H1 (cell line): ENCODE measurements around the gene STRIP2. TPM values are rescaled to one million over a fixed set of nuclear protein-coding genes. Genes with fewer than 3 reads are reported as not detected.

Experiments used
- CTCF ChIA-PET: fragments of 300-600 bp; sonication (Branson Sonifier 250); formaldehyde crosslinking; loops from one replicate; lab custom pipeline; 2021; ENCODE audit not compliant: partially characterized antibody; lab: Charles Lee
- POLR2A ChIA-PET: fragments of 300-600 bp; sonication (Branson Sonifier 250); formaldehyde crosslinking; loops from one replicate; lab custom pipeline; 2021; ENCODE audit warnings: inconsistent platforms; ENCODE audit not compliant: partially characterized antibody; lab: Charles Lee
- DNase-seq, 2 experiments: peaks; one replicate each; pipeline versions ENCODE4 v3.0.0 to v3.0.0-alpha.2; 2010 to 2022; ENCODE audit warnings: low spot score in 2 of 2, low read depth in 1 of 2, mixed read lengths in 1 of 2
- FAIRE-seq: peaks from 2 replicates; lab custom pipeline; 2011; peaks lifted over from hg19 to GRCh38; lab: Jason Lieb, UNC
- H2AFZ ChIP-seq: 2 replicates; pipeline ENCODE4 v1.8.1; 2012; ENCODE audit warnings: low read length, inconsistent platforms
- H2AK5ac ChIP-seq: 2 replicates; pipeline ENCODE4 v1.6.1; 2013; ENCODE audit warnings: low read depth, low read length
- H2BK120ac ChIP-seq: replicated peaks from 2 replicates; pipeline ENCODE3; 2013; ENCODE audit warnings: low read depth, low read length, inconsistent platforms
- H2BK12ac ChIP-seq: 2 replicates; pipeline ENCODE4 v1.6.1; 2013; ENCODE audit warnings: low read depth, low read length
- H2BK15ac ChIP-seq: 2 replicates; pipeline ENCODE4 v1.6.1; 2013; ENCODE audit warnings: low read length
- H2BK20ac ChIP-seq: 2 replicates; pipeline ENCODE4 v1.6.1; 2013; ENCODE audit warnings: low read length
- H2BK5ac ChIP-seq: 2 replicates; pipeline ENCODE4 v1.6.1; 2013; ENCODE audit warnings: low read depth, low read length
- H3K14ac ChIP-seq: 2 replicates; pipeline ENCODE4 v1.6.1; 2013; ENCODE audit warnings: inconsistent platforms; ENCODE audit not compliant: insufficient read length
- H3K18ac ChIP-seq: 2 replicates; pipeline ENCODE4 v1.6.1; 2013; ENCODE audit warnings: low read length; ENCODE audit errors: extremely low read depth
- H3K23ac ChIP-seq: 2 replicates; pipeline ENCODE4 v1.6.1; 2013; ENCODE audit warnings: inconsistent platforms; ENCODE audit not compliant: insufficient read length
- H3K23me2 ChIP-seq: 2 replicates; pipeline ENCODE4 v1.6.1; 2013; ENCODE audit warnings: low read depth, low read length
- H3K27ac ChIP-seq: 2 replicates; pipeline ENCODE4 v1.6.1; 2011; ENCODE audit warnings: low read depth, low read length, inconsistent platforms
- H3K27me3 ChIP-seq, 4 experiments: replicated peaks in 1 of 4; 1 replicate in 1 of 4; 2 replicates in 3 of 4; pipeline versions ENCODE4 v1.6.1 to v1.8.1; 2011 to 2013; ENCODE audit warnings: low read length in 3 of 4, mild to moderate bottlenecking in 3 of 4, inconsistent platforms in 2 of 4, mixed read lengths in 2 of 4, moderate library complexity in 1 of 4; ENCODE audit not compliant: control insufficient read depth in 3 of 4, insufficient read depth in 3 of 4; ENCODE audit errors: extremely low read depth in 1 of 4
- H3K36me3 ChIP-seq, 4 experiments: 2 replicates each; pipeline versions ENCODE4 v1.6.1 to v1.8.1; 2011 to 2013; ENCODE audit warnings: mild to moderate bottlenecking in 4 of 4, low read length in 3 of 4, moderate library complexity in 2 of 4, control low read depth in 1 of 4, inconsistent platforms in 1 of 4; ENCODE audit not compliant: insufficient read depth in 4 of 4, control insufficient read depth in 2 of 4
- H3K4ac ChIP-seq: replicated peaks from 2 replicates; pipeline ENCODE3; 2013; ENCODE audit warnings: low read length, low read depth, mixed read lengths, inconsistent platforms; ENCODE audit not compliant: insufficient read length
- H3K4me1 ChIP-seq, 4 experiments: replicated peaks in 1 of 4; 1 replicate in 1 of 4; 2 replicates in 3 of 4; pipeline versions ENCODE4 v1.6.1 to v1.8.1; 2011 to 2013; ENCODE audit warnings: low read length in 3 of 4, inconsistent platforms in 2 of 4, mixed read lengths in 1 of 4; ENCODE audit not compliant: insufficient read depth in 4 of 4, control insufficient read depth in 3 of 4
- H3K4me2 ChIP-seq, 2 experiments: 2 replicates each; pipeline versions ENCODE4 v1.6.1 to v1.8.1; 2011 to 2013; ENCODE audit warnings: low read depth in 2 of 2, low read length in 2 of 2, control low read depth in 1 of 2, inconsistent platforms in 1 of 2, mild to moderate bottlenecking in 1 of 2; ENCODE audit not compliant: insufficient read depth in 1 of 2
- H3K4me3 ChIP-seq, 4 experiments: fragments of 200-600, 300-600 bp in 1 of 4; sonication (generic), shearing (Covaris generic), sonication (Bioruptor Twin) in 1 of 4; 2 replicates each; pipeline versions ENCODE4 v1.5.1 to v1.8.1; 2011 to 2016; ENCODE audit warnings: low read length in 4 of 4, low read depth in 3 of 4, control low read depth in 2 of 4, inconsistent platforms in 2 of 4, mild to moderate bottlenecking in 2 of 4, mixed read lengths in 1 of 4, moderate library complexity in 1 of 4; ENCODE audit not compliant: insufficient read depth in 2 of 4; ENCODE audit errors: extremely low read depth in 1 of 4
- H3K56ac ChIP-seq: replicated peaks from 2 replicates; pipeline ENCODE3; 2013; ENCODE audit warnings: low read depth, mild to moderate bottlenecking, mixed read lengths, low read length, inconsistent platforms; ENCODE audit not compliant: insufficient read length
- H3K79me1 ChIP-seq: 2 replicates; pipeline ENCODE4 v1.6.1; 2013; ENCODE audit warnings: low read depth, low read length, control low read depth
- H3K79me2 ChIP-seq, 2 experiments: 2 replicates each; pipeline versions ENCODE4 v1.6.1 to v1.8.1; 2012 to 2013; ENCODE audit warnings: low read length in 2 of 2, mild to moderate bottlenecking in 2 of 2, inconsistent platforms in 1 of 2; ENCODE audit not compliant: insufficient read depth in 2 of 2, control insufficient read depth in 1 of 2
- H3K9ac ChIP-seq, 4 experiments: replicated peaks in 1 of 4; 1 replicate in 1 of 4; 2 replicates in 3 of 4; pipeline versions ENCODE4 v1.6.1 to v1.8.1; 2011 to 2013; ENCODE audit warnings: low read depth in 3 of 4, low read length in 3 of 4, control low read depth in 2 of 4, mild to moderate bottlenecking in 2 of 4, moderate library complexity in 2 of 4, inconsistent platforms in 1 of 4; ENCODE audit errors: extremely low read depth in 1 of 4
- H3K9me3 ChIP-seq, 2 experiments: 2 replicates each; pipeline versions ENCODE4 v1.6.1 to v1.8.1; 2012 to 2013; ENCODE audit warnings: mild to moderate bottlenecking in 2 of 2, moderate library complexity in 2 of 2, control low read depth in 1 of 2, inconsistent platforms in 1 of 2, low read depth in 1 of 2, low read length in 1 of 2, mixed read lengths in 1 of 2; ENCODE audit not compliant: insufficient read depth in 2 of 2
- H4K20me1 ChIP-seq, 2 experiments: replicated peaks in 1 of 2; 2 replicates each; pipeline versions ENCODE3 to v1.8.1; 2011 to 2013; ENCODE audit warnings: inconsistent platforms in 2 of 2, low read length in 2 of 2, mild to moderate bottlenecking in 1 of 2; ENCODE audit not compliant: insufficient read depth in 2 of 2, control insufficient read depth in 1 of 2
- H4K5ac ChIP-seq: 2 replicates; pipeline ENCODE4 v1.6.1; 2013; ENCODE audit warnings: low read length, low read depth, mixed read lengths, inconsistent platforms; ENCODE audit not compliant: insufficient read length
- H4K8ac ChIP-seq: 2 replicates; pipeline ENCODE4 v1.8.0; 2013; ENCODE audit warnings: mild to moderate bottlenecking, moderate library complexity, low read length, inconsistent platforms; ENCODE audit not compliant: insufficient read depth; ENCODE audit errors: extremely low read depth
- H4K91ac ChIP-seq: replicated peaks from 2 replicates; pipeline ENCODE3; 2013; ENCODE audit warnings: low read length, mixed read lengths, inconsistent platforms; ENCODE audit not compliant: insufficient read length
- BCL11A ChIP-seq, 2 experiments: IDR thresholded peaks; one replicate each; pipeline ENCODE4 v1.6.1; 2011; ENCODE audit warnings: low read depth in 2 of 2, low read length in 2 of 2, mild to moderate bottlenecking in 2 of 2
- JUN ChIP-seq: IDR thresholded peaks from 2 replicates; pipeline ENCODE4 v1.6.1; 2011; ENCODE audit warnings: low read depth, mild to moderate bottlenecking, improper control_type of control experiment, low read length
- KDM1A ChIP-seq: fragments of 200-600, 300-600 bp; sonication (generic); IDR thresholded peaks from 2 replicates; pipeline ENCODE4 v1.7.1; 2016; ENCODE audit warnings: mild to moderate bottlenecking, low read length, borderline replicate concordance
- MAX ChIP-seq: IDR thresholded peaks from 2 replicates; pipeline ENCODE4 v1.6.1; 2012; ENCODE audit warnings: inconsistent platforms
- POU5F1 ChIP-seq: IDR thresholded peaks from 2 replicates; pipeline ENCODE4 v1.6.1; 2011; ENCODE audit warnings: low read depth, mild to moderate bottlenecking, low read length, moderate library complexity
- SAP30 ChIP-seq: fragments of 300-600 bp; sonication (generic); IDR thresholded peaks from 2 replicates; pipeline ENCODE4 v1.7.1; 2012; ENCODE audit warnings: low read length, moderate library complexity, mild to moderate bottlenecking, inconsistent platforms; ENCODE audit not compliant: insufficient read depth, insufficient replicate concordance
- SIN3A ChIP-seq, 2 experiments: IDR thresholded peaks in 1 of 2; conservative IDR thresholded peaks in 1 of 2; 2 replicates each; pipeline ENCODE4 v1.6.1; 2011 to 2012; ENCODE audit warnings: low read length in 2 of 2, improper control_type of control experiment in 1 of 2, low read depth in 1 of 2, mild to moderate bottlenecking in 1 of 2
- USF2 ChIP-seq: IDR thresholded peaks from 2 replicates; pipeline ENCODE4 v1.6.1; 2011; ENCODE audit warnings: low read length, improper control_type of control experiment
- WGBS, 2 experiments: shearing (Covaris generic) in 1 of 2; methylation state at CpG; one replicate each; pipeline versions ENCODE4 v1.1.6 to v1.1.7; 2013 to 2015; ENCODE audit warnings: low lambda C conversion rate in 2 of 2, mixed read lengths in 2 of 2, inconsistent platforms in 1 of 2, low coverage in 1 of 2, missing lambda C conversion rate in 1 of 2; ENCODE audit not compliant: insufficient replicate concordance in 2 of 2, insufficient coverage in 1 of 2, insufficient read length in 1 of 2; ENCODE audit errors: extremely low coverage in 1 of 2, missing lambda C conversion rate in 1 of 2; 5-methylcytosine and 5-hydroxymethylcytosine counted together
- polyA plus RNA-seq, 7 experiments: library from polyadenylated mRNA; depleted of rRNA in 3 of 7; stranded (reverse) in 5 of 7; unstranded in 2 of 7; fragments of >200 nt in 5 of 7; fragments of 200-250 nt in 2 of 7; gene quantifications; 1 replicate in 5 of 7; 2 replicates in 1 of 7; 4 replicates in 1 of 7; pipeline versions ENCODE4 v1.2.1 to v1.2.3, GENCODE V29; 2011 to 2013; ENCODE audit warnings: missing spikeins in 2 of 7, mixed read lengths in 2 of 7
- total RNA-seq: library from RNA; stranded (reverse); fragmentation: NEBNext Ultra II Directional; extraction: Animal tissue kit (Norgen Biotek cat#: 25700); gene quantifications from 2 replicates; pipeline ENCODE4 v1.2.1, GENCODE V29; 2021

STRIP2 gene
- total and polyA plus RNA-seq, 2 of the 8 experiments (the other 6 are each of a cell fraction or from before 2014, with no cell fraction given): 5.3 to 8.2 TPM

DNA sequence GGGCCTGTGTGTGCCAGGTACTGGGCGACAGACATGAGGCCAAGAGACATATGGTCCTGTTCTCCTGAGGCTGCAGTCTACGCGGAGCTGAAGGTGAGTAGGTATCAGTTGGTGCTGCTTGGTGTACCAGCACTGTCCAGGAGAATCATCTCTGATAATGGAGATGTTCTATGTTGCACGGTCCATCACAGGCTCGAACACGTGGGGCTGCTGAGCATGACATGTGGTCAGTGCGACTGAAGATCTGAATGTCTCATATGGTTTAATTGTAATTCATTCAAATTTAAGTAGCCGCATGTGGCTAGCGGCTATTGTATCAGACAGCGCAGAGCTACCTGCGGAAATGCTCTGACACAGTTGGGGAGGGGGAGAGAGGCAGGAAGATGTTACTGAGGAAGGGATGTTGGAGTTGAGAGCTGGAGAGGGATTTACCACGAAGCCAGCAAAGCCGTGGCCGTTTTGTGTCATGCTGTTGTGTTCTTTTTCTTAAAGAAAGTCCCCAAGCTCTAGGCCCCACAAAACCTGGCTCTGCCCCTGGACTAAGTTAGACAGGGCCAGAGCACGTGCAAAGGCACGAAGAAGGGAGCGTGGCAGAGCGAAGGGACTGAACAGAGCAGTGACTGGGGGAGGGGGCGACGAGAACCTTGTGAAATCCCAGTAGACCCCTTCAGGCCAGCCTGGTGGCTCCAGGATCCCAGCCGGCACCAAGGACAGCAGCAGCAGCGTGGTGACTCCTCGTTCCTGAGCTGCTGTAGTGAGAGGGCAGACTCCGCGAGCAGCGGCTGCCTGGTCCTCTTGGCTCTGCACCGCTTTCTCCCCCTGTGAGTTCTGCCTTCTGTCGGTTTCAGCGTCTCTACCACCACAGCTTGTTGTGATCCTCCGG, 88.1 kb downstream of the STRIP2 start:
- CTCF ChIA-PET: interaction anchor here (0.6 to 1.8 kb wide), 11 partner anchors 10 to 293 kb away, joined by 3 to 7 read pairs (median 4); no protein-coding TSS in a partner anchor
- Histone ChIP-seq H3K23ac (no peak overlapping the region), H3K4me2 (no peak overlapping the region), H3K36me3 (no peaks in the 10 kb centered on the region), H2AFZ (no peak overlapping the region), H2BK15ac (peak overlapping the region; percentile 65; the same call in 1 of the 2 replicates), H2BK20ac (peak overlapping the region; percentile 48; the same call in 1 of the 2 replicates), H3K56ac (no peak overlapping the region), H3K9me3 (no peaks in the 10 kb centered on the region), H2BK5ac (0 out of 2 replicates have a peak overlapping the region, but pooled peaks have one; percentile 52), H2BK120ac (no peak overlapping the region), H2AK5ac (peak overlapping the region; percentile 69; the same call in 1 of the 2 replicates), H2BK12ac (peak overlapping the region; percentile 39; the same call in 1 of the 2 replicates), H3K9ac (no peak overlapping the region), H3K23me2 (no peaks in the 10 kb centered on the region), H4K91ac (no peak overlapping the region), H3K14ac (no peak overlapping the region), H3K27ac (no peak overlapping the region), H3K4me3 (no peak overlapping the region), H4K8ac (no peak overlapping the region), H4K5ac (no peak overlapping the region), H4K20me1 (no peaks in the 10 kb centered on the region), H3K27me3 (no peaks in the 10 kb centered on the region; a peak in 1 of 7 replicates), H3K79me2 (no peaks in the 10 kb centered on the region), H3K4me1 (peaks cover 2 to 6% (median 4%) of the 10 kb centered on the region in 4 experiments; a peak in 6 of 7 replicates), H3K18ac (0 out of 2 replicates have a peak overlapping the region, but pooled peaks have one; percentile 48), H3K79me1 (no peaks in the 10 kb centered on the region), H3K4ac (no peak overlapping the region)
- 76% methylated on average over 28 of the region's 30 CpGs; no CpG with 5 or more reads in 1 of the 2 experiments for WGBS, 2 experiments
- POLR2A ChIA-PET: interaction anchor here (1.1 to 1.2 kb wide), 2 partner anchors 8 to 79 kb away, joined by 3 to 4 read pairs; no protein-coding TSS in a partner anchor
- FAIRE-seq (no peak), DNase-seq (peak in 1 of 2 experiments; percentile 70)
- TF ChIP-seq USF2: no peak
- peak; percentile 60; the same call in 1 of the 2 replicates for TF ChIP-seq KDM1A
- peak; percentile 75 for TF ChIP-seq MAX
- no peak for TF ChIP-seq BCL11A (IDR thresholded peaks at IDR 0.05; ENCODE audit: low read depth in 2 of 2, low read length in 2 of 2)
- no peak for TF ChIP-seq POU5F1
- TF ChIP-seq SAP30: no peak
- no peak for TF ChIP-seq JUN
- peak in 1 of 2 experiments; percentile 70; a peak in 1 of 4 replicates for TF ChIP-seq SIN3A (conservative IDR thresholded peaks at IDR 0.05 in 1 of 2, IDR thresholded peaks at IDR 0.05 in 1 of 2; ENCODE audit: low read depth in 1 of 2, low read length in 2 of 2)
